ENCODE measurements around the gene RTF2.

Gene RTF2, protein sequence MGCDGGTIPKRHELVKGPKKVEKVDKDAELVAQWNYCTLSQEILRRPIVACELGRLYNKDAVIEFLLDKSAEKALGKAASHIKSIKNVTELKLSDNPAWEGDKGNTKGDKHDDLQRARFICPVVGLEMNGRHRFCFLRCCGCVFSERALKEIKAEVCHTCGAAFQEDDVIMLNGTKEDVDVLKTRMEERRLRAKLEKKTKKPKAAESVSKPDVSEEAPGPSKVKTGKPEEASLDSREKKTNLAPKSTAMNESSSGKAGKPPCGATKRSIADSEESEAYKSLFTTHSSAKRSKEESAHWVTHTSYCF
- 37.2 to 94.4 (median 70.8) reads per million in 18 experiments for total RNA-seq

DNA sequence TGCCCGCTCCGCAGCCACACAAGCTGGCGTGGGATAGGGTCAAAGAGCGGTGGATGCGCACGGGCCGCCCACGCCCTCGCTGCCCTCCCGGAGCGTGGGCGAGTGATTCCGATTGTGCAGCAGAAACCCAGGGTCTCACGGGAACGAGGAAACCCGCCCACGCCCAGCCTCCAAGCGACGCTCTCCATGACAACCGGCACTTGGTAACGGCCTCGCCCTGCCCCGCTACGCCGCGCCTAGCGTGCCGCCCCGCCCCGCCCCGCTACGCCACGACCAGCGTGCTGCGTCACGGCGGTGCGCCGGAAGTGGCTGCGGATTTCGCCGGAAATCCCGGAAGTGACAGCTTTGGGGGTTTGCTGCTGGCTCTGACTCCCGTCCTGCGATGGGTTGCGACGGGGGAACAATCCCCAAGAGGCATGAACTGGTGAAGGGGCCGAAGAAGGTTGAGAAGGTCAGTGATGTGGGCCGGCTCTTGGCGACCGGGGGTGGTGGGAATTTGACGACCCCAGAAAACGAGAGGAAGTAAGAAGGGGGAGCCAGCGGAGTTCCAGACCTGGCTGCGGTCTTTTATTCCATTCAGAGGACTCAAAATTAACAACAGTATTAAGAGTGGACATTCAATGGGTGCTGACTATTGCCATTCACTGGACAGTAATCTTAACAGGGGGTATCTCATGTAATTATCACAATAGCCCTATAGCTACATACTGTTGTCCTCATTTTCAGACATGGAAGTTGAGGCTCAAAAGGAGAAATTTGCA lies at the start of gene RTF2:
Gene RTF2 (plus strand): TSS at position 312 of the 761 bp plus-strand sequence. CDS start 71 bp downstream, at position 383.
- DNase-seq, result peak; percentile 99 to 100

DNA sequence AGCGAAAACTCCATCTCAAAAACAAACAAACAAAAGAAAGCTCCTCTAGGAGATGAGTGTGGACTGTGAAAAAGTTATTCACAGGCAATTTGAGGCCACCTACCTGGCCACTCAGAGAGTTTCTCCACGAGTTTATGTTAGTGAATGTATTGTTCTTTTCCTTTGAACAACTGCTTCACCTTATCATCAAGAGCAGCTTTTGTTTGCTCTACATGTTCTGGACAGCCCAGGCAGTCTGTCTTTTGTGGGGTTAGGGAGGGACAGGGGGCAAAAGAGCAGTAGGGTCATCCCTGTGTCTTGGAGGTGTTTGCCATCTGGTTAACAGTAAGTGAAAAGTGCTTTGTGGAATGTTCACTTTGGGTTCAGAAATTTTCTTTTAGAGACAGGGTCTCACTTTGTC lies 48.4 kb upstream of the RTF2 start:
- DNase-seq, result no peak

DNA sequence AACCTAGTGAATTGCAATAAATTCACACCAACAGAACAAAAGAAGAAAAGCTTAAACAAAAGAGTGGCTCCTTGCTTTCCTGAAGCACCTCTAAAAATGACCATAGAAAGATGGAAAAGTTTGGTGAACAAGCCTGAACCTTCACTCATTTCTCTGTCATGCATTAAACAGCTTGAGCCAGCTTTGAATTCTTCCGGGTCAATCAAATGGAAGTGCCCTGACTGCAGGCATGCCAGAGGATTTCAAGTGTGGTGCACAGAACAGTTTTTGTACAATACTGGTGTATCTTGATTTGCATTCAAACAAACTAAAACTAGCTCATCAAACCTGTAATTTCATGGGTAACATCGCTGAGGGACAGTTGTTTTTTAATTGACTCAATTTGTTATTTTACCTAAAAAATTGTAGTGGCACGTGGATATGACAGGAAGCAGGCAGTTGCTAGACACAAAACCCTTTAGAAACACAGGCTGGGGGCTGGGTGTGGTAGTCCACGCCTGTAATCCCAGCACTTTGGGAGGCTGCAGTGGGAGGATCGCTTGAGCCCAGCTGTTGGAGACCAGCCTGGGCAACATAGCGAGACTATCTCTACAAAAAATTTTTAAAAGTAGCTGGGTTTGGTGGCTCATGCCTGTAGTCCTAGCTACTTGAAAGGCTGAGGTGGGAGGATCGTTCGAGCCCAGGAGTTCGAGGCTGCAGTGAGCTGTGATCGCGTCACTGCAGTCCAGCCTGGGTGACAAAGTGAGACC lies 47.3 kb upstream of the RTF2 start:
- DNase-seq, result no peak

DNA sequence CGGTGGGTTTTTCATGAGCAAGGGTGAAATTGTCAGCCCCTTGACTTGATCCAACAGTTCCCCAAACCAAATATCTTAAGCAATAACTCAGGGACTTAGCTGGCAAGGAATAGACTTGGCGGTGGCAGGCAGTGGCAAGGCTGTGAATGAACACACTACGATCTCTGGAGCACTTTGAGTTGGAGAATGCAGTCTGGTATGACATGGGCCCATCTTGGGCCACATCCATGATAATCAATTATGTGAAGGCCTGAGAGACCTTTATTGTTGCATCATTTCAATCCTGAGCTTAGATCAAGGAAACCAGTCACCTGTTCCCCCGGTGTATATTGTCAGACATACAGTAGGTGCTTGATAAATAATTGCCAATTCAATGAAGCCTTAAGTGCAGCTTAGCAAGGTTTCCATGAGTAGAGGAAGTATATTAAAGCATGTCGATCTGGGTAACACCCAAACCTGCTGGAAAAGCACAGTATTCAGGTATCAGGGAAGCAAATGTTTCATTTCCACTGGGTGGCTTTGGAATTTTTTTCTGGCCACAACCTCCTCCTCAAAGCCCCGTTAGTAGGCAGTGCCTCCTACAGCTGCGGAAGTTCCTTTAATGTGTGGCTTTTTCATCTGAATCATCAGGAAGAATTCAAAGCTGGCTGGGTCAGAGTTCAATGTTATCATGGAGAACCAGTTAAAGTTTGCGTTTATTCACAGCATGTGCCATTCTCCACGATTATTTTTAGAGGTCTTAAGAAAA lies 46.2 kb upstream of the RTF2 start:
- DNase-seq, result peak; percentile 72 to 83

DNA sequence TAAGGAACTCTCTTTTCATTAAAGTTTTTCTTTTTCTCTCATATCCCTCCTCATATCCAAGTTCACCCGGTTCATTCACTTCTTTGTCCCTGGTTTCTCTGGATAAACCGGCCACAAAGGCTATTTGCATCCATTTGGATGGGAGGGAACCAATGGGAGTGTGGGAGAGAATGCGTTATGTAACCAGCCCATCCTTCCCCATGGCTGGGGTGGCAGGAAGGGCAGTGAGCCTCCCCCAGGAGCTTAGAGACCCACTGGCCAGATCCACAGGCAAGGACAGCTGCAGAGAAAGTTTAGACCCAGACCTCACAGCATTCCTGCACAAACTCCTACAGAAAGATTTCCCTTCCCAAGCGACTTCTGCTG lies 45.6 kb upstream of the RTF2 start:
- peak; percentile 32 to 72 for DNase-seq

DNA sequence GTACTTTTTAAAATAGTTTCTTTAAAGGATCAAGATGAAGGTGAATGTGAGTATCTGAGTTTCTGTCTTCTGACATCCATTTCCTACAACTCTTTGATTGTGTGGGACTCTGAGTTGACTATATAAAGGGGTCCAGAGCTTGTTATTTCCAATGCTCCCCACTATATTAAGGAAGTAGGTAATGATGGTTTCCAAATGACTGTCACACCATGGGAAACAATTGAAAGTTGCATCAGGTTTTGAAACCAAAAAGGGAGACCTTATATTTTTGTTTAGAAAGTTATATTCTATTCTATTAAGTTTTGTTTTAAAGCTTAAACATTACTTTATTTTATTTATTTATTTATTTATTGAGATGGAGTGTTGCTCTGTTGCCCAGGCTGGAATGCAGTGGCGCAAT lies 45.2 kb upstream of the RTF2 start:
- peak; percentile 42 to 59 for DNase-seq

DNA sequence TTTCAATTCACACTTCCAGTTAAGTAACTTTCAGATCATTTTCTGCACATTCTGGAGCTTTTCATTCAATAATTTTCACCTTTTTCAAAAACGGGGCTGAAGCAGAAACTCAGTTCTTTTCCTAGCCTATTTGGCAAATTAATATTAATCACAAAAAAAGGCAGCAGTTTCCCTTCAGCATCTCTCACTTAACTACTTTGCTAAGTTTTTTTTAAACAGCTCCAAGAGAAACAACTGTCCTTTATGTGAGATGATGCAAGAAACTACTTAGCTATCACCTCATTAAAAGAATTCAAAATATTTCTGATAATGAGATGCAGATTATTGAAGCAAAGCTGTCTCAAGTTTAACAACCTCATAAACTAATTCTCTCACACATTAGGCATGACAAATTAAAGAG lies 44.5 kb upstream of the RTF2 start:
- no peak for DNase-seq

DNA sequence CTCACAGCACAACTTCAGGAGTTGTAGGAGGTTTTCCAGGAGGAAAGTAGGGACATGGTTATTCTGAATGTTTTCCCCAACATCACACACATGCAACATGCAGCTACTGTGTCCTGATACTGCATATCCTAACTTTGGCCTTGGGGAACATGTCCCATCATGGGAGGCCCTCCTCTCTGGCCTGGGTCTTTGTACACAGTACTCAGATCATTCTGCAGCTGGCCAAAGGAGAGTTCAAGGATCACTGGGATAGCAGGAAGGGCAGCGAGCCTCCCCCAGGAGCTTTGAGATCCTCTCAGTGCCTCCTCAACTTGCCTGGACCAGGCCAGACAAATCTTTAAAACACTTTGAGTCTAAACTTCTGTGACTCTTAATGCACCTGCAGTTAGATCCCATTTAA lies 43.5 kb upstream of the RTF2 start:
- DNase-seq, result no peak

DNA sequence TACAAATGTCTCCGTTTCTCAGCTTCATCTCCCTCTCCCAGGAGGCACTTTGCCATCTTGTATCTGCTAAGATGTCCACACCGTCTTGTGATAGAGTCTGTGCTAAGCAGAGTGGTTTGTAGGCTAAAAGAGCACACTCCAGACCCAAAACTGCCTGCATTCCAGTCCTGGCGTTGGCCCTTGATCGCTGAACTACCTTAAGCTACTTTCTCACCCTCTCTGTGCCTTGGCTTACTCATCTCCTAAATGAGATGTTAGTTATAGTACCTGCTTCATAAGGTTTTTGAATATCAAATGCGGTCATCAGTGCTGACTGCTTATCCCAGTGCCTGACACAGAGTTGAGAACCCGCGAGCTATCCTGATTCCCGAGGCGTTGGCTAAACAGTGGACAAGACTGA lies 42.4 kb upstream of the RTF2 start:
- no peak for DNase-seq

DNA sequence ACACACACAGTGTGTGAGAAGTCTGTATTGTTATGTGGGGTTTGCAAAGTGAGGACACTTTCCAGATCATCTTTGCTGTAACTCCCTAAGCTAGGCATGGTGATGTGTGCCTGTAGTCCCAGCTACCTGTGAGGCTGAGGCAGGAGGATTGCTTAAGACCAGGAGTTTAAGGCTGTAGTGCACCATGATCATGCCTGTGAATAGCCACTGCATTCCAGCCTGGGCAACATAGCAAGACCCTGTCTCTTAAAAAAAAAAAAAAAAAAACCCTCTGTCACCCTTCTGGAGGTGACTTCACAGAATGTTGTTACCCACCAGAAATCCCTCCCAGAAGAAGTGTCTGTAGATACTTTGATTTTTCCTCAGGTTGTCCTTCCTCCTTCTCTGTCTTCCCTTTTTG lies 41.5 kb upstream of the RTF2 start:
- no peak for DNase-seq

DNA sequence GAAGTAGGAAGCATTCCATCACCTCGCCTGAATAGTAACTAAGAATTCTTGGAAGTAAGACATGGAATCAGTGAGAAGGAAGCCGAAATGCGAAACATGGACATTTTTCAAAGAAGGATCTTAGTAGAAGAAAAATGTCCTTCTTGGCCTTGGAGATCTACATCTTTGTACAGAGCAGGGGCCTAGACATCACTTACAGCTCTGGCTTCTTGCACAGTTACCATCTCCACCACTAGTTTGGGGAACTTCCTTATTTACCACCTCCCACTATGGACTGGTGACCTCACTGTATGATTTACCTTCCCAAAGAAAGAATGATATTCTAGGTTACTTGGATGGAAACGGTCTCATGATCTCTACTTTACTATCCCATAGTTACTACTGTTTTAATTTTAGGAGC lies 40.6 kb upstream of the RTF2 start:
- peak; percentile 58 to 65 for DNase-seq

DNA sequence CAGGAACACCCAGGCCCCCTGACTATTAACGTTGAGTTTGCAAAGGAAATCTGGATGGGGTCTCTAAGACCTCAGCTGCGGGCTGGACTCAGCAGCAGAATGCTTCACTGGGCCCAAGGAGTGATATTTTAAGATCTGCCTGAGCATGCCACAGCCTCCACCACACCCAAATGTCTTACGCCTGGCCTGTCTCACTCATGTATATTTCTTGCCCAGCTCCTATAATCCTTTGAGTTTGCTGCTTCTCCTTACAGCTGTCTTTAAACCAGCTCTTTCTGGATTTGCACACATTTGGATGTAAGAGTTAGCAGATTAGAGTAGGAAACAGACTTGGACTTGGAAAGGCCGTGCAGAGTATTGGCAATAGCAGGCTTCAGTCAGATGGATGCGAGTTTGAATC lies 40.0 kb upstream of the RTF2 start:
- no peak for DNase-seq

DNA sequence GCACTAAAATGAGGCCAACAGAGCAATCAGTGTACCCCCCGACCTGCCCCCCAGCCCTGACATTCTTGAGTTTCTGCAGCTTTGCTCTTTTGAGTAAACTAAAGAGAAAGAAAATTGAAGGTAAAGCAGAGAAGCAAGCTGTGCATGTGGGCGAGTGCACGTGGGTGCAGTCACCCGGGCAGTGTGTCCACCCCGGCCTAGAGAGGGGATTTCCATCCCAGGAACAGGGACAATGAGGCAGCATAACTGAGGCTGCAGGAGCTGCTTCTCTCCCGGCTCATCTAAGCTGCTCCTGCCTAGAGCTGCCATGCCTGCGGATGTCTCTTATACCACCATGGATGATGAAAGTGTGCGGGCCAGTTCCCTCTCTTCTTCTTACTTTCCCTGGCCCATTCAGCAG lies 39.5 kb upstream of the RTF2 start:
- peak in 1 of 2 donors; percentile 72 for DNase-seq

DNA sequence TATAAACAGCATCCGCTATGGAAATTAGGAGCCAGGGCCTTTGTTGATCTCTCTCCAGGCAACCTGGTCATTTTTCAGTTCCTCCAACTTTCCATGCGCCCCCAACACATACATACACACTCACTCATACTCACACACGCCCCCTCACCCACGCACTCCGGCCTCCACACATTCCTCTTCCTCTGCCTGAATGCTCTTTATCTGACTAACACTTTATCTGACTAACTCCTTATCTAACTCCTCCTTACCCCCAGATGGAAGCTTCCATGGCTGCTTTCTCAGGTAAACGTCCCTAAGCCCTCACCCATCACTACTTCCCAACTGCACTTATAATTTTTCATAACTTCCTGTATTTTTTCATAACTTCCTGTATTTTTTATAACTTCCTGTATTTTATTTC lies 38.9 kb upstream of the RTF2 start:
- DNase-seq, result peak; percentile 46 to 61

DNA sequence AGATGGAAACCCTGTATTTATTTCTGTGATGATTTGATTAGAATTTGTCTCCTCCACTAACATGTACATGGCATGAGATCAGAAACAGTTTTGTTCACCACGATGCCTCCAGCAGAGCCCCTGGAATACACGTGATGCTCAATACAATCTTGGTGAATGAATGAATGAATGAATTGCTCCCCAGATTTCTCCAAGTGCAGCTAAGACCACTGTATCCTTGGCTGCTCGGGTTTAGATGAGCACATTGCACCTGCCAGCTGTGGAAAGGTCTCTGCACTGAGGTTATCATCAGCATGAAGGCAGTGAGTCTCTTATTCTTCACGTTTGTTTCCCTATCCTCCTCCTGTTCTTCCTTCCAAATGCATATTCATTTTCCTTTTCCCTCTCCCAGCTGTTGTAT lies 38.5 kb upstream of the RTF2 start:
- DNase-seq, result no peak

DNA sequence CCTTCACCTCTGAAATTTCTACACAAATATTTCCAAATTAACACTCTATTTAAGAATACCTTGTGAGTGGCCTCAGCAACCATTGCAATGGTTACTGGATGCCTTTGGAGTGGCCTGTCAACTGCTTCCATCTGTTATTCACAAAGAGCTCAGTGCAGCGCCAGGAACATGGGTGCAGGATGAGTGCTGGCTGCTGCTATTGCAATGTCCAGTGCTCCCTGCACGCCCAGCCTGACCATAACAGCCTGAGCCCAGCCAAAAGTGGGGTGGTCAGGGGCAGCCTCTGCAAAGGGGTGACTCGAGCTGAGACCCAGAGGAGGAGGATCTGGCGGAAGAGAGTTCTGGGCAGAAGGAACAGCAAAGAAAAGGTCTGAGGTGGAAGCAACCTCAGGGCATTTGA lies 38.0 kb upstream of the RTF2 start:
- no peak for DNase-seq

DNA sequence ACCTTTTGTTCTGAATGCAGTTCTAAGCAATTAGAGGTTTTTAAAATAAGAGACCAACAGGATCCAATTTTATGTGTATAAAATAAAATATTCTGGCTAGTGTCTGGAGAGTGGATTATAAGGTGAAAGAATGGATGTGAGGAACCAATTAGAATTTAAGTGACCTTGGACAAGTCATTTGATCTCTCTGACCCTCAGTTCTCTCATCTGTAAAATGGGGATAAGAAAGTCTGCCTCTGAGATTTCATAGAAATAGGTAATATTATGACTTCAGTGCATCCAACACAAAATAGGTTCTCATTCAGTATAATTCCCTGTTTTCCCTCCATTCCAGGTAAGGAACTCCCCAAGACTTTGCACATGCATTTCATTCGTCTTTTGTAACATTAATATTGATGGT lies 37.5 kb upstream of the RTF2 start:
- no peak for DNase-seq

DNA sequence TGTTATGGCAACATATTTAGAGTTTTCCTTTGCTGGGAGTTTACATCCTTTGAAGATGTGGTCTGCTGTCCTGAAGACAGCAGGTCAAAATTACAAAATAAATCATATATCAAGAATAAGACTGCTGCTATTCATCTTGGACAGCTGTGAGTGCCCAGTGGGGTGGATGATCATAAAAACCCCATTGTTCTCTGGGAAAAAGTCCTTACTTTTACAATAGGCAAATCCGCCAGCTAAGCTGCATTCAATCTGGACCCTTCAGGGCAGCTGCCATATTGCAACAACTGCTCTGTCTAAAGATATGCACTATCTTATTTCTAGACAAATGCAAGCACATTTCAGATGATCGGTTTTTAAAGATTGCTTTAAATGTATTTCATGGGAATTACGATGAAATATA lies 37.0 kb upstream of the RTF2 start:
- no peak for DNase-seq

DNA sequence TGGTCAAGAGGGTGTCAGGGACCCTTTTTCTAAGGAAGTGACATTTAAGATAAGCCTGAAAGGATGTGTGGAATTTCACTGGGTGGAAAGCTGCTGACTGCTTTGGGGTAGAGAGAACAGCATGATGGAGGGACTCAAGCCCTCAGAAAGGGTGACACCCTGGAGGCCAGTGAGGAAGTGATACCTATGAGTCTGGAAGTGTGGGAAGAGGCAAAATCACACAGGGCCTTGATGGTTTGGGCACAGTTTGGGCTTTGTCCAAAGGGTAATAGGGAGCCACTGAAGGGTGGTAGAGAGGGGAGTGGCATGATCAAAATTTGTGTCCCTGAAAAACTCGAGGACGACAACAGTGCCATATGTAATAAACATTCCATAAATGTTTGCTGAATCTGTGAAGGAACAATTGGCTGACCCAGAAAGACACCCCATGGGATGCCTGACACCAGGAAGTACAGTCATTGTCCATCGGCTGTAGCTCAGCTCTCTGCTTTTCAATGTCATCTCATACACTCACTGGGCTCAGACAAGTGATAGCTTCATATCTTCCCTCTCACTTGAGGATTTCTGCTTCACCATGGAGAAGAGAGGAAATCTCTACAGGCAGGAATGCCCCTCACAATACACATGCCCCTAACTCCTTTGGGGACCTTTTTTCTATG lies 35.1 kb upstream of the RTF2 start:
- peak in 1 of 2 donors; percentile 27 for DNase-seq

DNA sequence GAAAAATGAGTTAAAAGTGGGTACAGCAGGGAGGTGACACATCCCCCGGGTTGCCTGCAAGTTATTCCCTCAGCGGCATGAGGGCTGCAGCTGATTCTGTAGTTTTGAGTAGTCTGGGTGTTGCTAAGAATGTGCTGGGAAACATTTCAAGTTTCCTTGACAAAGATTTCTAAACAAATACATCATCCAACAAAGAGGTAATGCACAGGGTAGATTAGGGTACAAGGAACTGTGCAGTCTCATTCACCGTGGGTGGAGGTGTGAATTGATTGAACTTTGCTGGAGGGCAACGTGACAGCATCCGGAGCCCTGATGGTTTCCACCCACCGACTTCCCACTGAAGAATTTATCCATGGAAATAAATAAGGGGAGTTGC lies 34.6 kb upstream of the RTF2 start:
- peak in 1 of 2 donors; percentile 65 for DNase-seq

DNA sequence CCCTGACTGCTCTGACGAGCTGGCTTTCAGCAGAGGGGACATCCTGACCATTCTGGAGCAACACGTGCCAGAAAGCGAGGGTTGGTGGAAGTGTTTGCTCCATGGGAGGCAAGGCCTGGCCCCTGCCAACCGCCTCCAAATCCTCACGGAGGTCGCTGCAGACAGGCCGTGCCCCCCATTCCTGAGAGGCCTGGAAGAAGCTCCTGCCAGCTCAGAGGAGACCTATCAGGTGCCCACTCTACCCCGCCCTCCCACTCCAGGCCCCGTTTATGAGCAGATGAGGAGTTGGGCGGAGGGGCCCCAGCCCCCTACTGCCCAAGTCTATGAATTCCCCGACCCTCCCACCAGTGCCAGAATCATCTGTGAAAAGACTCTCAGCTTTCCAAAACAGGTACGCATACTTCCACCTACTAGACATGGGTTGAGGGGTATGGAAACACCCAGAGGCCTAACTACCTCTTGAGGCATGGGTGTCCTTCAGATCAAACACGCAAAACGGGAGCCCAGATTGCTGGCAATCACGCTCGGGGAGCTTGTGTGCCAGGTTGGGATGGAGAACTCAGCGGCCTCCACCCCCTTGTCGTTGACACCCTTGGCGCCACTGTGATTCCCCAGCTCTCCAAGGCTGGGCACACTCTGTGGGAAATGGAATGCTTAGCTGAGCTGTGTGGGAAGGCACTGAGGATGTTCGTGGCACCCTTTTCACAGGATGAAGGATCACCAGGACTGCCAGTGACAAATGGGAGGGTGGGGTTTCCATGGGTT lies 31.0 kb upstream of the RTF2 start:
- no peak for DNase-seq

DNA sequence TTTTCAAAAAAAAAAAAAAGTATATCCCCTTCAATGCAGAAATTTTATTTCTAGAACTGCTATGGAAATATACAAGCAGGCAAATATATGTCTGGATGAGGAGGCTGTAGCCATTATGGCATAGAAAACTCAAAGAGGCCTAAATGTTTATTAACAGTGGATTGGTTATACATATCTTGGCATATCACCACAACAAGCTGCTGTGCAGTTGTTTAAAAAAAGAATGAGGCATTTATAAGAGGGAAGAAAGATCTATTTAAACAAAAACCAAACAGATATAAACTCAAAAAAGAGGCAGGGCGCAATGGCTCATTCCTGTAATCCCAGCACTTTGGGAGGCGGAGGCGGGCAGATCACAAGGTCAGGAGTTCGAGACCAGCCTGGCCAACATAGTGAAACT lies 30.1 kb upstream of the RTF2 start:
- DNase-seq, result no peak

Data from inflammatory macrophage (primary cell).